AG09309 (cell line): ENCODE measurements around the gene ITGBL1.

ENCODE experiments used
- DNase-seq: peaks from one replicate; pipeline ENCODE4 v3.0.0-alpha.2; 2010; ENCODE audit warnings: low read depth
- H3K4me3 ChIP-seq: 2 replicates; pipeline ENCODE4 v1.5.1; 2011; ENCODE audit warnings: mild to moderate bottlenecking, low read depth, low read length, moderate library complexity; ENCODE audit not compliant: control insufficient read depth
- TF ChIP-seq, protein P1 (sequence below): IDR thresholded peaks from 2 replicates; pipeline ENCODE4 v1.5.1; 2011; ENCODE audit warnings: mild to moderate bottlenecking, low read depth, low read length, inconsistent platforms; ENCODE audit not compliant: insufficient read depth, control insufficient read depth; ENCODE audit errors: missing control alignments

Gene ITGBL1

DNA sequence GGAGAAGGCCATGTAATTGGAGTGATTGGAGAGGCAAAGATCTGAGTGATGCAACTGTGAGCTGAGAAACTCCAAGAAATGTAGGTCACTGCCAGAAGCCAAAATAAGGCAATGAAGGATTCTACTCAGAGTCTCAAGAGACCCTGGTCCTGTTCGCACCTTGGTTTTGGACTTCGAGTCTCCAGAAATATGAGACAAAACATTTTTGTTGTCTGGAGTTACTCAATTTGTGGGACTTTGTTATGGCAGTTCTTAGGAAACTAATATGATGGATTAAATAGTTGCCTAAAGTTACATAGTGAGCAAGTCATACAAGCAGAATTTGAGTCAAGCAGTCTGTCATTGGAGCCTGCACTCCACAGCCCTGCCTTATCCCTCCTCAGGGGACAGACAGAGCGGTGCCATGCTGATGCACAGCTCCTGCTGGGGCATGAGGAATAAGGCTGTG lies 104.2 kb downstream of the ITGBL1 start:
- DNase-seq: peak; percentile 37
- TF ChIP-seq, protein P1, sequence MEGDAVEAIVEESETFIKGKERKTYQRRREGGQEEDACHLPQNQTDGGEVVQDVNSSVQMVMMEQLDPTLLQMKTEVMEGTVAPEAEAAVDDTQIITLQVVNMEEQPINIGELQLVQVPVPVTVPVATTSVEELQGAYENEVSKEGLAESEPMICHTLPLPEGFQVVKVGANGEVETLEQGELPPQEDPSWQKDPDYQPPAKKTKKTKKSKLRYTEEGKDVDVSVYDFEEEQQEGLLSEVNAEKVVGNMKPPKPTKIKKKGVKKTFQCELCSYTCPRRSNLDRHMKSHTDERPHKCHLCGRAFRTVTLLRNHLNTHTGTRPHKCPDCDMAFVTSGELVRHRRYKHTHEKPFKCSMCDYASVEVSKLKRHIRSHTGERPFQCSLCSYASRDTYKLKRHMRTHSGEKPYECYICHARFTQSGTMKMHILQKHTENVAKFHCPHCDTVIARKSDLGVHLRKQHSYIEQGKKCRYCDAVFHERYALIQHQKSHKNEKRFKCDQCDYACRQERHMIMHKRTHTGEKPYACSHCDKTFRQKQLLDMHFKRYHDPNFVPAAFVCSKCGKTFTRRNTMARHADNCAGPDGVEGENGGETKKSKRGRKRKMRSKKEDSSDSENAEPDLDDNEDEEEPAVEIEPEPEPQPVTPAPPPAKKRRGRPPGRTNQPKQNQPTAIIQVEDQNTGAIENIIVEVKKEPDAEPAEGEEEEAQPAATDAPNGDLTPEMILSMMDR: no peak
- no peak overlapping the region for H3K4me3 ChIP-seq

DNA sequence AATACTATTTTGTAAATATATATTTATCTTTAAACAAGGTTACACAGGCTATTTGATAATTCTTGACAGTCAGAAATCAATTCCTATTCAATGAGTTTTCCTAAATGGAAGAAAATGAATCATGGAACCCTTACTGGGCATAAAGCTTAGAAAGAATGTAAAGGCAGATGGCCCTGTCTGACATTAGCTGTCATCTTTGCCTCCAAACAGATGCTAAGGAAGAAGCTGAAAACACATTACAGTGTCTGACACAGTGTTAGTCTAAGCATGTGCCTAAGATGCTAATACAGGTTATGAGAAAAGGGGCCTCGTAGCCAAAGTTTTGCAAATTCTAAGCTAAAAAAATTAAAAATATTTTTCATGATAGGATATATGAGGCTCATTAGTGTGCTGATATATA lies 112.8 kb downstream of the ITGBL1 start:
- TF ChIP-seq, protein P1: no peak
- no peak overlapping the region for H3K4me3 ChIP-seq
- DNase-seq: no peak

DNA sequence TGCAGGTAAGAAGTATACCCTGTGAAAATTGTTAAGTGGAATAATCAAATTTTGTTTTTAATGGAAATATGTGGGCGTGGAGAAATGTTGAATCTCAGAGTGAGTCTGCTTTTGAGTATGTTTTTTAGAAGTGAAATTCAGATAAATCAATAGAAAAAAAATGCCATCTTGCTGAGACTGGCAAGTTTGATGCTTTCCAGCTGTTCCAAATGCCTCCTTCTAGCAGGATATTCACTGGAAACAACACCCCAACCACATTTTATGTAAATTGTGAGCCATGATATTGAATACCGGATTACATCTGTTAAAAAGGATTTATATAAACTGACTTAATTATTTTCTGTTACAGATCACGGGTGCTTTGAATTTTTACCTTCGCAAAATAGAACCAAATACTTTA lies 115.4 kb downstream of the ITGBL1 start:
- no peak for DNase-seq
- TF ChIP-seq, protein P1: no peak
- H3K4me3 ChIP-seq: no peak overlapping the region

DNA sequence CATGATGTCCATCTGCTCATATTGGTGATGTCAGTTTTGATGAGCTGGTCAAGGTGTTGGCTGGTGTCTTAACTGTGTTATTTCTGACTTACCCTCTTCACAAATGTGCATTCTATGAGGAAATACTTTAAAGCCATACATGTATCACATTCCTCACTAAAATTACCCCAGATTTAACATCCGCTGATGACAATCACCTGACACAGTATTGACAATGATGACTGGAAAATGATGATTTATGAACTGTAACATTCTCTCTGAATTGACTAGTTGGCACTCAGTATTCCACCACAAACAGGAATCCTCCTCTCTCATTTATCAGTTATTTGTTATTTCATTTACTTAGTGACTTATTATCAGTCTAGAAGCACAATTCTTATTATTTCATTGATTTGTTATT lies 117.3 kb downstream of the ITGBL1 start:
- TF ChIP-seq, protein P1: no peak
- DNase-seq: no peak
- no peak overlapping the region for H3K4me3 ChIP-seq

DNA sequence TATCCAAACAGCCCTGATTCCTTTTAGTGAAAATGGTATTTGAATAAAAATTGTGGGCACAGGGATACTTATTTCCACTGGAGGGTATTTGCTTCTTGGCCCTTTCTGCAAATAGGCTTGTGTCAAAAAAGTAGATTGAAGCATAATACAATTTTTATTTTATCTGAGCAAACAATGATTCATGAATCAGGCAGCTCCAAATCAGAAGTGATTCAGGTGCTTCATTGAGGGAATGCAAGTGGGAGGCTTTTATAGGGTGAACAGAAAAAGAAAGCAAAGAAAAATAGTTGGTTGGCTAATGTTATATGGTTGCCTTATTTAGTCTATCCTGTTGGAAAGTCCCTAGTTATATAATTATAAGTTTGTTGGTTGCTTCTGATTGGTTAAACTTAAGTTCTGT lies 117.9 kb downstream of the ITGBL1 start:
- H3K4me3 ChIP-seq: no peak overlapping the region
- DNase-seq: no peak
- TF ChIP-seq, protein P1: no peak

DNA sequence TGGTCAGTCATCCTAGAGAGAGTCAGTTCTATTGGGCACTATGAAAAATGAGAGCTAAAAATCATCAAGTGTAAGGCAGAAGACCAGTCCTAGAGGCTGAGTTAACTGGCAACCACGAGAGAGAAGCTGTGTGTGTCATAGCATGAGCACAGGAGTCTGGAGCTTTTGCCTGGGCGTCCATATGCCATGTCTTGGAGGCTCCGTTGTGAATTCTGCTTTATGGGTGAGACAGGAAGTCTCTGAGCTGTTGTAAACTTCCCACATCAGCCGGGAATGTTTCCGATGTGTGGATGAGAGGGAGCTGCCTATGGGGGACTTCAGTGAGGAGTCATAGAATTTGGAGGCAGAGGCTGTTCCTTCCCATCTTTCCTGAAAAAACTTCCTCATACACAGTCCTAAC lies 120.0 kb downstream of the ITGBL1 start:
- TF ChIP-seq, protein P1: no peak
- no peak for DNase-seq

DNA sequence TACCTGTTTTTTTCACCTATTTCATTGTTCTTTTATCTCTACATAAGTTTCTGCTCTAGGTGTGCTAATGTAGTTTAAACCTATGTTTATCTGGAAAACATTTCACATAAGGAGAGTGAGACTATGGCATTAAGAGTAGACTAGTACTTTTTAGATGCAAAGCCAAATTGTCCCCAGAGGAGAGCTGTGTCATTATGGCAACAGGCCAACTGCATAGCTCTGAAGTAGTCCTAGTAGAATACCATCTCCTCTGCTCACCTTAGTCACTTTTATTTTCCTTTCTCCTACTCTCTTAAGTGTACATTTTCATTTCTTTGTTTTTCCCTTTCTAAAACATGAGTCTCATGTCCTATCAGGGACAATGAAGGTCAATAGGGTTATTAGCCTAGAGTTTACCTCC lies 123.1 kb downstream of the ITGBL1 start:
- DNase-seq: no peak
- H3K4me3 ChIP-seq: no peak overlapping the region
- TF ChIP-seq, protein P1: no peak

More for the DNA sequence above, 120.0 kb downstream of the ITGBL1 start:
- H3K4me3 ChIP-seq: no peak overlapping the region
